WERI-Rb-1 (cell line): ENCODE measurements around the gene HMCN1.
"Not testable (repeated sequence)": the region's sequence is repeated elsewhere in the genome, so short reads cannot be mapped to it uniquely, and the experiment has no call there.

Experiments used
- DNase-seq: peaks from one replicate; pipeline ENCODE4 v3.0.0-alpha.2; 2020
- H3K27ac ChIP-seq: fragments of 250-450 bp; sonication (Bioruptor Pico); 2 replicates; pipeline ENCODE4 v1.5.1; 2020; ENCODE audit warnings: mild to moderate bottlenecking, moderate library complexity
- H3K27me3 ChIP-seq: fragments of 250-450 bp; sonication (Bioruptor Pico); 2 replicates; pipeline ENCODE4 v1.5.1; 2021; ENCODE audit warnings: mild to moderate bottlenecking, low read depth, moderate library complexity; ENCODE audit not compliant: insufficient read depth, severe bottlenecking
- H3K36me3 ChIP-seq: fragments of 250-450 bp; sonication (Bioruptor Pico); 2 replicates; pipeline ENCODE4 v1.5.1; 2020; ENCODE audit warnings: mild to moderate bottlenecking, moderate library complexity
- H3K4me3 ChIP-seq: 2 replicates; pipeline ENCODE4 v1.5.1; 2011; ENCODE audit warnings: low read depth, mild to moderate bottlenecking, control low read depth, low read length
- H3K9me3 ChIP-seq: fragments of 250-450 bp; sonication (Bioruptor Pico); 2 replicates; pipeline ENCODE4 v1.5.1; 2021; ENCODE audit warnings: mild to moderate bottlenecking, moderate library complexity; ENCODE audit not compliant: severe bottlenecking
- CTCF ChIP-seq: IDR thresholded peaks from 2 replicates; pipeline ENCODE4 v1.5.1; 2011; ENCODE audit warnings: low read depth, mild to moderate bottlenecking, control low read depth, inconsistent platforms, low read length

The HMCN1 gene

GRCh38 chr1:186152620-186153239, 418.5 kb downstream of the HMCN1 start:
- Histone ChIP-seq H3K9me3 (no peaks in the 10 kb centered on the region), H3K27me3 (no peaks in the 10 kb centered on the region), H3K4me3 (no peak overlapping the region), H3K36me3 (no peaks in the 10 kb centered on the region), H3K27ac (no peak overlapping the region)
- DNase-seq: no peak
- no peak for TF ChIP-seq CTCF

GRCh38 chr1:186154651-186155050, 420.5 kb downstream of the HMCN1 start:
- H3K27ac ChIP-seq: no peak overlapping the region
- H3K4me3 ChIP-seq: no peak overlapping the region
- no peaks in the 10 kb centered on the region for H3K36me3 ChIP-seq
- no peaks in the 10 kb centered on the region for H3K27me3 ChIP-seq
- H3K9me3 ChIP-seq: no peaks in the 10 kb centered on the region
- TF ChIP-seq CTCF: no peak
- no peak for DNase-seq

GRCh38 chr1:186155594-186155993, 421.4 kb downstream of the HMCN1 start:
- peak; percentile 37; the same call in 1 of the 2 replicates for TF ChIP-seq CTCF
- Histone ChIP-seq H3K9me3 (no peaks in the 10 kb centered on the region), H3K27me3 (no peaks in the 10 kb centered on the region), H3K4me3 (no peak overlapping the region), H3K27ac (no peak overlapping the region), H3K36me3 (no peaks in the 10 kb centered on the region)
- DNase-seq: no peak

GRCh38 chr1:186162895-186163294, 428.7 kb downstream of the HMCN1 start:
- H3K36me3 ChIP-seq, H3K27ac ChIP-seq, H3K4me3 ChIP-seq, H3K27me3 ChIP-seq, DNase-seq, H3K9me3 ChIP-seq: not testable (repeated sequence)

GRCh38 chr1:186164773-186165172, 430.6 kb downstream of the HMCN1 start:
- H3K9me3 ChIP-seq: peaks cover 2% of the 10 kb centered on the region
- no peak overlapping the region for H3K4me3 ChIP-seq
- no peak overlapping the region for H3K27ac ChIP-seq
- DNase-seq: no peak
- no peak for TF ChIP-seq CTCF
- H3K27me3 ChIP-seq: peaks cover 3% of the 10 kb centered on the region
- no peaks in the 10 kb centered on the region for H3K36me3 ChIP-seq

- no peak for DNase-seq
- Histone ChIP-seq H3K9me3 (peaks cover 2% of the 10 kb centered on the region), H3K27ac (no peak overlapping the region), H3K27me3 (peaks cover 3% of the 10 kb centered on the region), H3K4me3 (no peak overlapping the region), H3K36me3 (no peaks in the 10 kb centered on the region)
- no peak for TF ChIP-seq CTCF
Measured at GRCh38 chr1:186165303-186165702, 431.1 kb downstream of the HMCN1 start.
